NCI-H1417 treated with DMSO at 0.1 percent for 48 hours (cell line): ENCODE data around the gene DBP.
"Not testable (repeated sequence)": the region's sequence is repeated elsewhere in the genome, so short reads cannot be mapped to it uniquely, and the experiment has no call there.

Experiments used
- DNase-seq: peaks from one replicate; lab custom pipeline; 2025; lab: John Stamatoyannopoulos, UW

Gene DBP

DNA sequence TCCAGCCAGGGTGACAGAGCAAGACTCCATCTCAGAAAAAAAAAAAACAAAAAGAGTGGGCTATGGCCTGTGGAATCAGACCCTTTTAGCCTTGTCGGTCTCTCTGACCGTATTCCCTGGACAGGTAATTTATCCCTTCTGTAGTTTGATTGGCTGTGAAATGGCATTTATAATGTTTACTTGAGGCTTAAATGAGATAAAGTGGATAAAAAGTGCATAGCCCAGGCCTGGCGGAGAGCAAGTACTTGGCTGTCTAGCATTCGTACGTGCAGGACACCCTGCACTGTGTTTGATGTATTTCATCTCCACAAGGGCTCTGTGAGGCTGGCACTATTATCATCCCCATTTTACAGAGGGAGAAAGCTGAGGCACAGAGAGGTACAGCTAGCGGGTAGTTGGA, 28.6 kb upstream of the DBP start:
- DNase-seq, result no peak

DNA sequence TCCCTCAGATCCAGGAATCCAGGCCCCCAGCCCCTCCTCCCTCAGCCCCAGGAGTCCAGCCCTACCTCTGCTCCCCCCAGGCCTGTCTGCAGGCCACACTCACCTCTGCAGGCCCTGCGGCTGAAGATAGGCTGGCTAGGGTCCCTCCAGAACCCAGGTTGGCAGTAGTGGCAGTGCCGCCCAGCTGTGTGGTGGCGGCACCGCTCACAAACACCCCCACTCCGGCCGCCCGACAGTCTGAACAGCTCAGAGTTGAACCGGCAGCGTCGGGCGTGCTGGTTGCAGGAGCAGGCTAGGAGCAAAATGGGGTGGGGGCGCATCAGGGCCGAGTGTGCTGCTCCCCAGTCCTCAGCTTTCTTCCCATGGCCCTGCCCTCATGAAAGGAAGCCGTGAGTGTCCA, 27.3 kb upstream of the DBP start:
- DNase-seq, result no peak

DNA sequence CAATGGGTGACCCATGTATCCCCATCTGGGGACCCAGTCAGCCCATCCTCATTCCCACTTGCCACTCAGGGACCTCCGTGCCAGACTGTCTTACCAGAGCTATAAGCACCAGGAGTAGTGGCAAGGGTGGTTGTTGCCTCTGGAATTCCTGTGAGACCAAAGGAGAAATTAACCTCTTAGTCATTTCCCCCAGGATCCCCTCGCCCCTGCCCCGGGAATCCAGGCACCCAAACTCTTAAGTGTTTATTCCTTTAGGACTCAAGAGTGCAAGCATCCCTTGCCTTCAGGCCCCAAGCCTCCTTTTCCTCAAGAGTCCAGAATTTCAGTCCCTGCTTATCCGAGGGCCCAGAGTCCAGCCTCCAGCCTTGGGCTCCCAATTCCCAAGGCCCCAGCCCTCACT, 26.5 kb upstream of the DBP start:
- no peak for DNase-seq

DNA sequence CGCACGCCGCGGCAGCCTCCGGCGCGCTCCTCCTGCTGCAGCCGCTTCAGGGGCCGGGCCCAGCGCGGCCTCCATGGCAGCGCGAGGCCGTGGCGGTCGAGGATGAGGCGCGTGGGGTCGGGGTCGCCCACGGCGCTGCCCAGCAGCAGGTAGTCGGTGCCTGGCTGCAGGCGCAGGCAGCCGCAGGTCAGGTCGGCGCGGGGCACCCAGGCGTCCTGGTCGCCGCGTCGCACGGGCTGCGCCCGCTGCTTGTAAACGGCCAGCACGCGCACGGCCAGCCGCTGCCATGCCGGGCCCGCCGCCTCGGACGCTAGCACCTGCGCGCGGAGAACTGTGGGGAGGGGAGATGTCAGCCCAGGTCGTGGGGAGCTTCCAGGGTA, 24.5 kb upstream of the DBP start:
- DNase-seq, result no peak

DNA sequence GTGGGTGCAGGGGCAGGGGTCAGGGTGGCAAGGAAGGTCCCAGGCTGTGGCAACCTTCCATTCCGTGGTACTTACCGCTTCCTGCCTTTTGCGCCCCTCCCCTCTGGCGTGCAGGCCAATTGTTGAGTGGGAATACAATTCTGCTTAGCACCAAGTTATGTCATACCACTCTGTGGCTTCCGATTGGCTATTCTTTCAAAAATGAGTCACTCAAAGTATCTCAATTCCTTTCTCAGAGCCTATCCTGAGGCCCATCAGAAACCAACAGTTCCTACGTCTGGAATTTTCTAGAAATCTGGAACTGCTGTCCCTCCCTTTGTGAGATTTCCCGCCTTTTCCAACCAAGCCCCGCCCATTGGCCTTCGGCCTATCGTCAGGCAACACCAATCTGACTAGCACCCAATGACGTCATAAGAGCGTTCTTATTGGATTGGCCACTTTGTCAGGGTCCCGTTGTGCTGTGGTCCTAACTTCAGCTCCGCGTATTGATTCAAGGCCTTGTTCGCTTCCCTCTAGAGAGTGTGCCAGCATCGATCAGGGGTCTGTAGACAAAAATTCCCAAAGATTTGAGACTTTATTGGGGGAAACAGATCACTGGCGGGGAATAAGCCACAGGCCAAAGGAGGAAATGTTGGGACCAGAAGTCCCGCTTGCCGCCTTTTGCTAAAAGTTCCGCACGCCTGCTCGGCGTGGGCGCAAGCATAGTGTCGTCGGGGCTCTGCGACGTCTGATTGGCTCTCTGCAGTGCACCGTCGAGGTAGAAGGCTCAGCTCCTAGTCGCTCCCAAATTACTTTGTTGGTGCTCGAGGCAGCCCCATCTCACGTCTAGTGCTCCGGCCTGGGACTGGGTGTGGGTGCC, 23.9 kb upstream of the DBP start:
- no peak for DNase-seq

DNA sequence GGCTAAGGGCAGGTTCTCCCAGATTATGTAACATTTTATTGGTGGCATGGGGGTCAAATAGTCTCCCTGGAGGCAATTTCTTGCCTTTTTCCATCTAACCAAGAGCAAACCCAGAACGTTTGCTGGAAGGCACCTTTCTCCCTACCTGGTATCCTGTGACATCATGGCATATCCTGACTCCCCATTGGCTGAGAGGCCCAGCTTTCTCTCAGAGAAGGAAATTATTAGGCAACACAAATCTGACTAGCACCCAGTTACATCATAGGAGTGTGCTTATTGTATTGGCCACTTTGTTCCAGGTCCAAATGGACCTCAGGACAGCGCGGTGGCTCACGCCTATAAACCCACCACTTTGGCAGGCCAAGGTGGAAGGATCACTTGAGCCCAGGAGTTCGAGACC, 22.6 kb upstream of the DBP start:
- no peak for DNase-seq

DNA sequence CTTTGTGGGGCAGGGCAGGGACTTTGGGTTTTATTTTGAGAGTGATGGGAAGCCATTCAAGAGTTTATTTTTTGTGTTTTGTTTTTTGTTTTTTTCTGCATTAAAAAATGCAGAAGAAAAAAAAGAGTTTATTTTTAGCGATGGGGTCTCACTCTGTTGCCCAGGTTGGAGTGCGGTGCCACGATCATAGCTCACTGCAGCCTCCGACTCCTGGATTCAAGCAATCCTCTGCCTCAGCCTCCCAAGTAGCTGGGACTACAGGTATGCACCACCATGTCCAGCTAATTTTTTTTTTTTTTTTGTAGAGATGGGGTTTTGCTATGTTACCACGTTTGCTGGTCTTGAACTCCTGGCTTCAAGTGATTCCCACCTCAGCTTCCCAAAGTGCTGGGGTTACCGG, 21.3 kb upstream of the DBP start:
- no peak for DNase-seq

DNA sequence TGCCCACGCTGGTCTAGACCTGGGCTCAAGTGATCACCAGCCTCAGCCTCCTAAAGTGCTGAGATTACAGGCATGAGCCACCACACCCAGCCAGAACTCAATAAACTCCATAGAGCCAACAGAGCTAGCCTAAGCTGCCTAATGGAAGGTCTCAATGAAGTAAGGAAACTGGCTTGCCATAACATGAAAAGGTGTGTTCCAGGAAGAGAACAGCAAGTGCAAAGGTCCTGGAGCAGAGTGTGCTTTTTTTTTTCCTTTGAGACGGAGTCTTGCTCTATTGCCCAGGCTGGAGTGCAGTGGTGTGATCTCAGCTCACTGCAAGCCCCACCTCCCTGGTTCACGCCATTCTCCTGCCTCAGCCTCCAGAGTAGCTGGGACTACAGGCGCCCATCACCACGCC, 20.6 kb upstream of the DBP start:
- not testable (repeated sequence) for DNase-seq

DNA sequence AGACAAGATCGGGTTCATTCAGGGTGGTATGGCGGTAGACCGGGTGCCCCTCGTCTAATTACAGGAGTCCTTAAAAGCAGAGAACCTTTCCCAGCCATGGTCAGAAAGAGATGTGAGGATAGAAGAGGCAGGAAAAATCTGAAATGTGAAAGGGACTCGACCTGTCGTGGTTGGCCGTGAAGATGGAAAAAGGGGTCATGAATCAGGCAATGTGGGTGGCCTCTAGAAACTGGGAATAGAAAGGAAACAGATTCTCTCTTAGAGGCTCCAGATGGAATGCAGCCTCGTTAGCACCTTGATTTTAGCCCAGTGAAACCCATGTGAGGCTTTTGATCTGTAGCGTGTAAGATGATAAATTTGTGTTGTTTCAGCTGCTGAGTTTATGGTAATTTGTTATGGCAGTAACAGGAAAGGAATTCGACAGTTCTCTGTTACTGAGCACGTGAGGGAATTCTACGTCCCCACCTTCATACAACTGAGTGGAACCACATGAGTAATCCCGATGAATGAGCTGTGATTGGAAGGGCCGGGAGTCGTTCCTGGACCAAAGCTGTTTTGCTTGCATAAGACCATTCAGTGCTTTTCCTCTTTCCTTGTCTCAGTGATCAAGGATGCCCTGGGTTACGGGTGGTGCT, 19.8 kb upstream of the DBP start:
- no peak for DNase-seq

DNA sequence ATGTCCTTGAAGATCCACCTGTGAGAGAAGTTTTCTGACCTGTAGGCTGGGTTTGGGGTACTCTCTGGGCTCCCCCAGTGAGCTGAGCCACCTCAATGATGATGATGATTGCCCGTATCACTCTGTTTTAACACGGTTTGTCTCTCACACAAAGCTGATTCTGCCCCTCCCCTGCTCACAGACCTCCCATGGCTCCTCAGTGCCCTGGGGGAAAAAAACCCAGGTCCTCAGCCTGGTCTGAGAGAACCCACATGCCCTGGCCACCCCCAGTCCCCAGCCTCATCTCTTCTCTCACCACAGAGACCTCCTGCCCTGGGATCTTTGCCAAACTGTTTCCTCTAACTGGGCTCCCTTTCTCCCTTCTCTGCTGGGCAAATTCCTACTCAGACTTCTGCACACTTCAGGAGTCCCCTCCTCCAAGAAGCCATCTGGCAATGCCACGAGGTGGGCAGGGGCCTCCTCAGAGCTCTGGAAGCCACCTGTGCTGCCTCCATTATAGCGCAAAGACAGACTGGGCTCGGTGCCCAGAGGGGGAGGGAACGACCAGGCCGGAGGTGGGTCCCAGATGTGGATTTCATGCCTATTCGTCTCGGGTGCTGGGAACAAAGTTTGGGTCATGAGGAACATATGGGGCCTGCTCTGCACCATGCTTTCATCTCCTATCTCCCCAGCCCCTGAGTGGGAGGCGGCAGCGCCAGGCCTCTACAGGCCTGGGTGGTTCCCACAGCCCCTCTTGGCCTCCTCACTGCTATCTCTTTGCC, 17.3 kb upstream of the DBP start:
- no peak for DNase-seq

DNA sequence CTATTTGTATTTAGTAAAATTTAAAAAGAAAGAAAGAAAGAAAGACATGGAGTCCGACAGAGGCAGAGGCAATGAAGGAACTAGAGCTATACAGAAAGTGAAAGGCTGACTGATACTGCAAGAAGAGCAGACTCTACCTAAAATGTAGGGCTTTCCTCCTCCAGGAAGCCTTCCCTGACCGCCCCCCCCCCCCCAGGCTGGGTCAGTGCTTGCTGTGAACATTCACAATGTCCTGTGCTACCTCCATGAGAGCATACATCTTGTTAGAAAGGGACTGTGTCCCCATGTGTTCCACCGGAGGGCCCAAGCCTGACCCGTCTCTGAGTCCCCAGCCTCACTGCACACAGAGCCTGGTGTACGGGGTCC, 14.5 kb upstream of the DBP start:
- no peak for DNase-seq

DNA sequence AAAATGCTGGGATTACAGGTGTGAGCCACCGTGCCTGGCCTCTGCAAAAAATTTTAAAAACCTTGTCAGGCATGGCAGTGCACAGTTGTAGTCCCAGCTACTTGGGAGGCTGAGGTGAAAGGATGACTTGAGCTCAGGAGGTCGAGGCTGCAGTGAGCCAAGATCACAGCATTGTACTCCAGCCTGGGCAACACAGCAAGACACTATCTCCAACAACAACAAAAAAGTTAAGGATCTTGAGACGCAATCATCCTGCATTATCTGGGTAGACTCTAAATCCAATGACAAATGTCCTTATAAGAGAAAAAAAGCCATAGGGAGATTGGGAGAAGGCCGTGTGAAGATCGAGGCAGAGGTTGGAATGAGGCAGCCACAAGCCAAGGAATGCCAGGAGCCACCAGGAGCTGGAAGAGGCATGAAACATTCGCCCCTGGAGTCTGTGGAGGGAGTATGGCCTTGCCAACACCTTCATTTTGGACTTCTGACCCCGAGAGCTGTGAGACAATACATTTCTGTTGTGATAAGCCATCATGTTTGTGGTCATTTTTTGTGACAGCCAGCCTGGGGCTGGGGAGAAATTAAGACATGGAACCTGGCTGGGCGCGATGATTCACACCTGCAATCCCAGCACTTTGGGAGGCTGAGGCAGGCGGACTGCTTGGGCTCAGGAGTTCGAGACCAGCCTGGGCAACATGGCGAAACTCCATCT, 13.9 kb upstream of the DBP start:
- DNase-seq, result no peak

DNA sequence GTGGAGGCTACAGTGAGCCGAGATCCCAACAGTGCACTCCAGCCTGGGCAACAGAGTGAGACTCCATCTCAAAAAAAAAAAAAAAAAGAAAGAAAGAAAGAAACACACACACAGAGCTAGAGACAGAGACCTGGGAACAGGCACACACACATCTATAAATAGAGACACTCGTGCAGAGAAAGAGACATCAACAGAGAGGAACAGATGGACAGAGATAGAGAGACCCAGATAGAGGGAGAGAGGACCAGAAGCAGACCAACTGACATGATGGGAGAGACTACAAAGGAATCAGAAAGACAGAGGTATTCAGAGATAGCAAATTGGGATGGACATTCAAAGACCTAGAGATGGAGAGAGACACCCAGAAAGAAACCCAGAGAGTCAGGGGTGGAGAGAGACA, 11.0 kb upstream of the DBP start:
- no peak for DNase-seq

DNA sequence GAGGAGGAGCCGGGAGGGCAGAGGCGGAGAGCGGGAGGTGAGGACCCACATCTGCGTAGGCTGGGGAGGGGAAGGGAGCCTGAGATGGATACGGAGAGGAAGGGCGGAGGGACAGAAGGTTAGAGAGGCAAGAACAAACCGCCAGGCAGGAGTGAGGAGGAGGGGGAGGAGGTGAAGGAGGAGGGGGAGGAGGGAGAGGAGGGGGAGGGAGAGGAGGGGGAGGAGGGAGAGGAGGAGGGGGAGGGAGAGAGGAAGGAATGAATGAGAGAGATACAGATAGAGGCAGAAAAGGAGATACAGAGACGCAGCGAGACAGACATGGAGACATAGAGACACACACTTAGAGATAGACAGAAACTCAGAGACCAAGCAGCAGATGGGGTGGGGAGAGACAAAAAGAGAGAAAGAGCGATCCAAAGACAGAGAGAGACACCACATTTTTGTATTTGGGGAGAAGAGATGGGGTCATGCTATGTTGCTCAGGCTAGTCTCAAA, 9.6 kb upstream of the DBP start:
- no peak for DNase-seq

DNA sequence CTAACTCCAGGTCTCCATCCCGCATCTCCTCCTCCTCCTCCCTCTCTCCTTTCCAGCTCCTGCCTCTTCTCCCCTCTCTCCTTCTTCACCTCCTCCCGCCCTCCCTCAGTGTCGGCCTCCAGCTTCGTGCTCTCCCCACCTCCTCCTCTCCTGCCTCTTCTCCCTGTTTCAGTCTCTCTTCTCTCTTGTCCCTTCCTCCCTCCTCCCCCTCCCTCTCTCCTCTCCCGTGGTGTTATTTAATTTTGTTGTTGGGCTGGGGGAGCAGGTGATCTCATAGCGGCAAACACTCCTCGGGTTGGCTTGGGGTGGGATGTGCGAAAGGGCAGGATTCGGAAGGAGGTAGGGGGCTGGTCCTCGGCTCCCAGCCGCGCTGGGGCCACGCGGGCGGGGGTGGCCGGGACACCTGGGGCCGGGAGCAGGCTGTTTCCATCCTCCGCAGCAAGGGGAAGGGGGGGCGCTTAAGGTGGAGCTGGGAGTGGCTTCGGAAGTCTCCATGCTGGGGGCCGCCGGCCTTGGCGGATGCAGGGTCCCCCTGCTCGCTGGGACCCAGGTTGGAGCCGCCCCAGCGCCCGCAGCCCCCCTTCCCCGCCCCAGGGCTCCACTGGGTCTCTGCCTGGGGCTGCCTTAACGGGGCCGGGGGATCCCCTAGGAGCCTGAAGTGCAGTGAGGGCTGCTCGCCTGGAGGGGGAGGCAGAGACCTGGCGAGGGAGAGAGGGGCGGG, 9.0 kb upstream of the DBP start, which contains the start of gene CA11:
CA11 (minus strand) TSS at position 187 of the 721 bp plus-strand sequence. CDS start 555 bp downstream, outside the sequence.
- DNase-seq, result peak; percentile 53

DNA sequence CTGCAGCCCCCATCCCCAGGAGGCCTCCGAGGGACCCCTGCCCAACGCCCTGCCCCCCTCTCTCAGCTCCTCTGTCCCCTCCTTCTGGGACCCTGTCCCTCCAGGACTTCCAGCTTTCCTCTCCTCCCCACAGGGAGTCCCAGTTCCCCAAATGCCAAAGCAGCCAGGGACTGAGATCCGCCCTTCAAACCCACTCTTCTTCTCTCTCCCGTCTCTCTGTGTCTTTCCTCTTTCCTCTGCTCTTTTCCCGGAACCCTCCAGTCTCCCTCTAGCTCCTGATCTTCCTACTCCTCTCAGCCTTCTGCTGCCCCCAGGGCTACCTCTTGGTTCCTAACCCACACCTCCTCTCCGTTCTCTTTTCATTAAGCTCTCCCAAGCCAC, 8.4 kb upstream of the DBP start:
- DNase-seq, result no peak

DNA sequence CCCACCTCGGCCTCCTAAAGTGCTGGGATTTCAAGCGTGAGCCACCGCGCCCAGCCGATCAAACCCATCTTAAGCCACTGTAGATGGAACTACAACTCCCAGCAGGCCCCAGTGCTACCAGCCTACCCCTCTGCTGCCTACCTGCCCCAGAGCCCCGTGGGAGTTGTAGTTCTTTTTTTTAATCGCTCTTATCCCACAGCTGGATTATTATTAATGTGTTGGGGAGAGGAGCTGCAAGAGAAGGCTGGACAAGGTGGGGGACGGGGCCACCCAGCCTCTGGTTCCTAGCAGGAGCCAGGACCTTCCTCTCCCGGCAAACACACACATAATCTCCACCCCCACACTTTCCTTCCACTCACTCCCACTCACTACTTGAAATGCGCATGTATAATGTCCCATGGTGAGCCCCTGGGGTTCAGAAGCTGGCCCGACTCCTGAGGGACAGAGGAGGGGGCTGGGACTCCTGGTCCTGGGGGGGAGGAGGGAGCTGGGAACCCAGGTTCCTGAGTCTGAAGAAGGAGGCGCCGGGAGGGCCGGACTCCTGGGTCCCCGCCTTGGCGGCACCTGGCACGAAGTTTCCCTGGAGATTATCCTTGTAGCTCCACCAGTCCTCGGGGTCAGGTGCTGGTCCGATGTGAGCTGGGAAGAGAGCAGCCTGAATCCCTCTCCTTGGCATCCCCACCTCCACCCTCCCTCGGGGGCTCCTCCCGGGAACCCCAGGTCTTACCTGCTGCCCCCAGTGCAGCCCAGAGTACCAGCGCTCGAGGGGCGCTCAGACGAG, 7.8 kb upstream of the DBP start:
- DNase-seq, result peak; percentile 26

DNA sequence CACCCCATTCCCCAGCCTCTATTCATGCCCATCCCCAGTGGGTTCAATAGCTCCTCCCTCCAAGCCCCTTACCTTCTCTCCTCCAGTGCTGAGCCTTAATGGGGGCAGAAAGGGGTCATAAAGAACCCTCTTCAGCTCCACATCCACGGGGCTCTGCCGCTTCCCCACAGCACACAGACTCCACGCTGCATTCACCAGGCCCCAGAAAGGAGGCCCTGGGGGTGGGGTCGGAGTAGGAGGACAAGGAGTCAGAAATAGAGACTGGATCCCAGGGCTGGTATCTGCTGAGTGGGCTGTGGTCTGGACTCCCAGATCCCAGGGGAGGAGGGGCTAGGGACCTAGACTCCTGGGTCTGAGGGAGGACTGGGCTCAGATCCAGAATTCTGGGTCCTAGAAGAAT, 7.2 kb upstream of the DBP start:
- DNase-seq, result no peak

DNA sequence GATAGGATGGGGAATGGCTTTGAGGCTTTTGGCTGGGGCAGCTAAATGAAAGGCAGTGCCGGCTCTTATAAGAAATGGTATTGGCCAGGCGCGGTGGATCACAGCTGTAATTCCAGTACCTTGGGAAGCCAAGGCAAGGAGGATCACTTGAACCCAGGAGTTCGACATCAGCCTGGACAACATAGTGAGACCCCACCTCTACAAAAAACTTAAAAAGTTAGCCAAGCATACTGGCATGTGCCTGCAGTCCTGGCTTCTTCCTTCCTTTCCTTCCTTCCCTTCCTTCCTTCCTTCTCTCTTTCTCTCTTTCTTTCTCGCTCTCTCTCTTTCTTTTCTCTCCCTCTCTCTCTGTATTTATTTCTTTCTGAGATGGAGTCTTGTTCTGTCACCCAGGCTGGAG, 5.7 kb upstream of the DBP start:
- DNase-seq, result no peak

DNA sequence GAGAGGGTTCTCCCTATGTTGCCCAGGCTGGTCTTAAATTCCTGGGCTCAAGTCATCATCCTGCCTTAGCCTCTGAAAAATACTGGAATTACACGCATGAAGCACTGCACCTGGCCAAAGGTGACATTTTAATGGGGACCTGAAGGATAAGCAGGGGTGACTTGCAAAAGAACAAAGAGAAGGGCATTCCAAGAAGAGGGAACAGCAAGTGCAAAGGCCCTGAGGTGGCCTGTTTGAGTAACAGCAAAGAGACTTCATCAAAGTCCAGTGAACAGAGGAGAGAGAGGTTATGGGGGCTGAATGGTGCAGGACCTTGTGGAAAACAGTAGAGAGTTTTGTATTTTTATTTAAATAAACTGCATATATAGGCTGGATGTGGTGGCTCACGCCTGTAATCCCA, 4.7 kb upstream of the DBP start:
- no peak for DNase-seq
